ENCODE measurements around the gene CLDN6.

The CLDN6 gene

DNA sequence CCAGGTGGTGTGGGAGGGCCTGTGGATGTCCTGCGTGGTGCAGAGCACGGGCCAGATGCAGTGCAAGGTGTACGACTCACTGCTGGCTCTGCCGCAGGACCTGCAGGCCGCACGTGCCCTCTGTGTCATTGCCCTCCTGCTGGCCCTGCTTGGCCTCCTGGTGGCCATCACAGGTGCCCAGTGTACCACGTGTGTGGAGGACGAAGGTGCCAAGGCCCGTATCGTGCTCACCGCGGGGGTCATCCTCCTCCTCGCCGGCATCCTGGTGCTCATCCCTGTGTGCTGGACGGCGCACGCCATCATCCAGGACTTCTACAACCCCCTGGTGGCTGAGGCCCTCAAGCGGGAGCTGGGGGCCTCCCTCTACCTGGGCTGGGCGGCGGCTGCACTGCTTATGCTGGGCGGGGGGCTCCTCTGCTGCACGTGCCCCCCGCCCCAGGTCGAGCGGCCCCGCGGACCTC is 4.5 kb downstream of the CLDN6 start:
- no peak for DNase-seq (ENCODE audit: low spot score)

DNA sequence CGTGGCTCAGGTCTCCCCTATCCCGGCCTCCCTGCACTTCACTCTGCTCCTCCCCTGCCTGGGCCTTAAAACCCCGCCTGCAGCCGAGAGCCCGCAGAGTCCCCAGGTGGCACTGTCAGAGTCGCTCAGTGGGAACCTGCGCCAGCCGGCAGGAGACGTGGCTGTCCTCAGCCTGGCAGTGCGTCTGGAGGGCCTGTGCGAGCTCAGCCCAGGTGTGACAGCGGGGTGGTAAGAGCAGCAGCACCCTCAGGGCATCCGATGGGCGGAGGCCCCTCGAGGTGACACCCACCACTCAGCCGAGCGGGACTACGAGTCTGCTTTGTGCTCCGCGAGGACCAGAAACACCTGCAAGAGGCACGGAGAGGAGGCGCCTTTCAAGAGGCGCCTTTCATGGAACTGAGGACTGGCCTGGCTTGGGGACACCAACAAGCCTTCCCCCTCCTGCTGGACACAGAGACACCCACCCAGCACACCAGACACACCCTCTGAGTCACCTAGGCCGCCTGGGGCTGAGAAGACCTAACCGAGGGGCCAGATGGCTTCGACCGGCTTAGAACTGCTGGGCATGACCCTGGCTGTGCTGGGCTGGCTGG is 5.1 kb downstream of the CLDN6 start, which contains the start of gene CLDN9:
Gene CLDN9, plus strand, starts transcription at position 96 of the 593 bp plus-strand sequence. Its CDS starts 440 bp downstream, at position 536.
- DNase-seq (ENCODE audit: low spot score): no peak

DNA sequence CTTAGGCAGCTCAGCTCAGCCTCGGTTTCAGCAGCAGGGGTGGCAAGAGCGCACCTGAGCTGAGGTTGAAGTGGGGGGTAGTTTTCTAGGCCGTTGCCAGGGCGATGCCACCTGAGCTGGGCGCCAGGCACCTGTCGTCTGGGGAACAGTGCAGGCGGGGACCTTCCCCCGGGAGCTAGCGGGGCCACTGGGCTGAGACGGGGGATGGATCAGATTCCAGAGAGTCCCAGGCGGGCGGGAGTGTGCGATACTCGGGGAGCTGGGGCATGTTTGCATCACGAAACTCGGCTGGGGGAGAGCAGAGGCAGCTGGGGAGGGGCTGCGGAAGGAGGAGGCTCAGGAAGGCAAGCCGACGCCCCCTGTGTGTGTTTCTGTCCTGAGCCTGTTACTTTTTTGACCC is 5.7 kb downstream of the CLDN6 start:
- no peak for DNase-seq (ENCODE audit: low spot score)

DNA sequence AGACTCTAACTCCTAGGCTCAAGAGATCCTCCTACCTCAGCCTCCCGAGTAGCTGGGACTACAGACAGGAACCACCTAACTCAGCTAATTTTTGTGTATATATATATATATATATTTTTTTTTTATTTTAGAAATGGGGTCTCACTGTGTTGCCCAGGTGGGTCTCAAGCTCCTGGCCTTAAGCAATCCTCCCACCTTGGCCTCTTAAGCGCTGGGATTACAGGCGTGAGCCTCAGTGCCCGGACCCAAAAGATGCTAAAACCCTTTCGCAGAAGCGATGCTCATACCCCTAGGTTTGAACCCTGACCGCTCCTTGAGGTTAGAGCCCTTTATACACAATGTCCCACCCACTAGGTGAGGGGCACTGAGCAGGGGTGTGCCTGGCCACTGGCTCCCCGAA is 7.5 kb downstream of the CLDN6 start:
- DNase-seq (ENCODE audit: low spot score): no peak

DNA sequence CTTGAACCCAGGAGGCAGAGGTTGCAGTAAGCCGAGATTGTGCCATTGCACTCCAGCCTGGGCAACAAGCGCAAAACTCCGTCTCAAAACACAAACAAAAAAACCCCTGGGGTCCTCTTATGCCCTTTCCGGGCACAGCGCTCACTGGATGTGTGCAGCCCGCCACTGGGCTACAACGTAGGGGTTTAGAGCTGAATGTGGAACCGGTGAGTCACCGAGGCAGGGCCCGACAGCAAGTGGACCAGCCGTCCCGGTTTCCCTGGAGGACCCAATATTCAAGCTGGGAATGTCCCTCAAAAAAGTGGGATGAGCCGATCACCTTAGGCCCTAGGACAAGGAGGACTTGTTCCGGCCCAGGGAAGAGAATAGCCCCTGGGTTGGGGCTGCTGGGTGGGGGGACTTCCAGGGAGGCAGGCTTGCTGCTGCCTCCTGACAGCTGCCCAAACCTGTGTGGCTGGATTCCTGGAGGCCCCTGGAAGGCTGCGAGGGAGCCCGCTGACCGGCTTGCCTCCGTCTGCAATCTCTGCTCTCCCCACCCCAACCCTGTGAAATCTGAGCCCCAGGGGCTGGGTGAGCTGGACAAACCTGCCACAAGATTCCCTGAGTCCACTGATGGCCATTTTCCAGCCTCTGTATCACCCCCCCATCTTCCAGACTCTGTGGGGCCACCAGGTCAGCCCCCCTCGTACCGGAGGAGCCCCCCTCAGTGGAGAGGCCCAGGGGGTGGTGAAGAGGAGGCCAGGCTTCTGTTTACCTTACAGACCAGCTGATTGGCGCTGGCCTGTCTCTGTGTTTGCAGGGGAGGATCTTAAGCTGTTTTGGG is 8.2 kb downstream of the CLDN6 start:
- DNase-seq (ENCODE audit: low spot score): no peak

DNA sequence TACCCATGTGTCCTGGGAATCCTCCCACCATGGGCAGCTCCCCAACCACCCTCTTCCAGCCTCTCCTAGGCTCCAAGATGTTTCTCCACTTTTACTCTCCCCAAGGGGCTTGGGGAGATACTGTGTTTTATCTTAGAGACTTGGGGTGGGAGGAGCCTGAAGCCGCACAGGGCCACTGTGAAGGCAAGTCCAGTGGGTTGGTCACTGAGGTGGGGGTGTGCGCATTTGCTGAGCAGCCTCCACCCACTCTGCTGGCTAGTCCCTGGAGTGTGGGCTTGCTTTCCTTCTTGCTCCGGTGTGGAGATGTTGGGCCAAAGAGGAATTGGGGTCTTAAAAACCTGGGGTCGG is 9.3 kb downstream of the CLDN6 start:
- DNase-seq (ENCODE audit: low spot score): no peak

DNA sequence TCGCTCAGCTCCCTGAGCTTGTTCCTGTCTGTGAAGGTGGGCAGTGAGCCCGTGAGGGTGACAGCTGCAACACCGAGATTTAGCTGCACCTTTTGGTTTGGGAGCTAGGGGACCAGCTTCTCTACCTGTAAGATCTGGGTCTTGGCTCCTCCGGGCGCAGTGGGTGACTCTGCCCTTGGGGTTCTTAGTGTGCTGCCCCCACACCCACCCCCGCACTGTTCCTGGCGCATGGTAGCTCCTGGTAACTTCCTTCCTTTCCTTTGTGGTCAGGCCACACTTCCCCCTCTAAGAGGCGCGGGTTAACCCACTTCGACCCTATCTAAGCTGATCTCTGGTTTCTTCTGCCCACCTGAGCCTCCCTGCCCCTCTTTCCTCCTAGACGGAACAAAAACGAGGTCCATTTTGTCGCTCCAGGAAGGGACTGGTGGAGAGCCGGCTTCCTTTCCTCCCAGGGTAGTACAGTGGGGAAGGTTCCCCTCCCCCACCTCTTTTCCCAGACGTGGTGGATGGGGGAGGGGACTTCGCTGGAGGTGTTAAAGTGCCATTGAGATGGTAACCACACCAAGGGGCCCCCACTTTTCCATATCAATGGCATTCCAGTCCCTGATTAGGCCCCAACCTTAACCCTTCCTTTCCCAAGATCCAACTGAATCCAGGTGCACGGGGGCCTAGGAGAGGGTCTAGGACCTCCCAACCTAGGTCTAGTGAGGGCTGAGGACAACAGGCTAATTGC is 9.9 kb downstream of the CLDN6 start:
- no peak for DNase-seq (ENCODE audit: low spot score)

DNA sequence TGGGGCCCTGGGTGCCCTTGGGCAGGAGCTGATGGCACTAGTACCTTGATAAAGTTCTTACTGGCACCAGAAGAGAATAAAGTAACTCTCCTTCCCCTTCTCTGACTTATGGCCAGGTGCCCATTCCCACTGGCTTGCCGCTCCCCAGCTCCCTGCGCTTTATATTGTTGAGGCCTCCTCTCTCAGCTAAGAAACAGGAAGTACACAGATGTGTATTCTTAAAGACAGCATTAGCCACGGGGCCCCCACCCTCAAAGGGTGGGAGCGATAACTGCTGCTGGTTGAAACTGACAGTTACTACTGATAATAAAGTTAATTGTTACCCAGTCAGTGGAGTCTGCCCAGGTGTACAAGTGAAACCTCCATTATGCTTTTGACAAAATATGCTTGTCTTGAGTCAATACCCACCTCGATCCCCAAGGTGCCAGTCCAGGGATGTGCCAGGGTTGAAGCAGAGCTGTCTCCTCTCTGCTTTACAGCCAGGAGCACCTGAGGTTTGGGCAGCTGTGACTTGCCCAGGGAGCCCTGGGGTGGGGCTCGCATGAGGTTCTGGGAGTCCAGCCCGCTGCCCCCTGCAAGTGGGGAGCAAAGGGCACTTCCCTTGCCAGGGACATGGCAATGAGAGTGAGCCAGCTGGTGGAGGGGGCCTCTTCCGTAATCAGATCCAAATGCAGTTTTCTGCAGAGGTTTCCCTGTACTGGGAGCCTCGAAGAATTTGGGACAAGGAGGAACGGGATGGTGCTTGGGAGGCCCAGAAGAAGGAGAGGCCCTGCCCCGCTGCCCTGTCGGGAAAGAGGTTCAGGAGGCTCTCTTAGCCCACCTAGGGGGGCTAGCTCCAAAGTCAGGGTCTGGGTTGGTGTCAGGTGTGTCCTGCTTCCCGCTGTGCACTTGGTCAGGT is 10.7 kb downstream of the CLDN6 start:
- no peak for DNase-seq (ENCODE audit: low spot score)

DNA sequence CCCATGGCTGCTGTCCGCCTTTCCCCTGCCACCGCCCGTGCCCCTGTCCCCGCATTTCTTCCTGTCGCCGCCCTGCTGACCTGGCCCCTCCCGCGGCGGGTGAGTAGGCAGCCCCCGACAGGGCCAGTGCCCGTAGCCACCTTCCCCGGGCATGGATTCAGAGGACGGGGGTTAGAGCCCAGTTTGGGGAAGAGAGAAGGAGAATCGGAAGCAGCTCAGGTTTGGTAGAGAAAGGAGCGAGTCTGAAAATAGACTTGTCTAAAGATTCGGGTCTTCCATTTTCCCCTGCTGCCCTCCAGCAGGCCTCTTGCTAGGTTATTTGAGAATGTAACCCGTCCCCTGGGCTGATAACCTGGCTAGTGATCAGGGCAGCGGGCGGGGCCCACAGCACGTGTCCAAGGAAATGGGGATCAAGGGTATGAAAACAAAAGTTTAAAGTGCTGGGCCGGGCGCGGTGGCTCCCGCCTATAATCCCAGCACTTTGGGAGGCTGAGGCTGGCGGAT is 13.2 kb downstream of the CLDN6 start:
- DNase-seq (ENCODE audit: low spot score): peak; percentile 14

DNA sequence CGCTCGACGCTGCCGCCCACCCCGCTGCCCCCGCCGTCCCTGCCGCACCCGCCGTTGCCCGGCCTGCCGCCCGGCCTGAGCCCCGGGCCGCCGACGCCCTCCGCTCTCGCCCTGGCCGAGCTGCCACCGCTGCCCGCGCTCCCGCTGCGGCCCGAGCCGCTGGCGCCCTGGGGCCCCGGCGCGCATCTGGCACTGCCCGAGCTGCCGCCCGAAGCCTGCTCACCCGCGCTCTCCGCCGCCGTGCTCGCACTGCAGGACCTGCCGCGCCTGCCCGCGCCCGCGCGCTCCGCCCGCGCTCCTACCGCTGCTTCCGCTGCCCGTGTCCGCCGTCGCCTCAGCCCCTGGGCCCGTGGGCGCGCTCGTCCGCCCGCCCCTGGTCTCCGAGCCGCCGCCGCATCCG is 13.7 kb downstream of the CLDN6 start:
- DNase-seq (ENCODE audit: low spot score): no peak

DNA sequence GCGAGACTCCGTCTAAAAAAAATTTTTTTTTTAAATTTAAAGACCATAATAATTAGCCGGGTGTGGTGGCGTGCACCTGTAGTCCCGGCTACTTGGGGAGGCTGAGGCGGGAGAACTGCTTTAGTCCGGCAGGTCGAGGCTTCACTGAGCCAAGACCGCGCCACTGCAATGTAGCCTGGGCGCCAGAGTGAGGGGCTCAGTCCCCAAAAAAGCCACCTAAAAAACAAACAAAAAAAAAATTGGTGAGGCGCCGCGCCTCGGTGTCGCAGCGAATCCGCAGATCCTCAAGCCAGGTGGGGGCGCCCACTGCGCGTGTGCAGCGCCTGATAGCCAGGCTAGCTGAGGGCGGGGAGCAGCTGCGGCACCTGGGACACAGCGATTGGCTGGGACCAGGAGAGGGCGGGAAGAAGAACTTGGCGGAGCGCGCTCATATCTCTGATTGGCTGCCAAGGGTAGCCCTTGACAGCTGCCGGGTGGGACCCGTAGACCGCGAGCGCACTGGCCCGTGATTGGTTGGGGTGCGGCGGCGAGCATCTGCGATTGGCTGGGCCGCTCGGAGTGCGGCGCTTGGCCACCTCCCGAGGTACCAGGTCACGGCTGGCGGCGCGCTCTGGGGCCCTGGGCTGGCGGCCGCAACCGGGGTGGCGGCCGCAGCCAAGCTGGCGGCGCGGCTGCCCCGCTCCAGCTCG is 14.3 kb downstream of the CLDN6 start:
- DNase-seq (ENCODE audit: low spot score): peak; percentile 99

DNA sequence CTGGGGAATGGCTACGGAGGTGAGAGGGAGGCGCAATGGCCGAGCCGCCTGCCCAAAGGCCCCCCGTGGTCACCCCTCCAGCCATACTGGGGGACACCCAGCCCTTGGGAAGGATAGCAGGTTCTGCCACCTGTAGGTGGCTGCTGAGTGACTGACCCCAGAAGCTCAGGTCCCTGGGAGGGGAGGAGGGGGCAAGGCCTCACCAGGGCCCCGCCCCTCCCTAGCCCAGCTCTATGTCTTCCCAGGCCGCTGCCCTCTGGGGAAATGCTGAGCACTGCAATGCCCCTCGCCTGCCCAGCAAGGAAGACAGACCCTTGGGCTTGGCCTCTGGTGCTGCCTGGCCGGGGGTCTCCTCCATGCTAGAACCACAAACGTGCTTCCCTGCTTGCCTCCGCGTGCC is 16.7 kb downstream of the CLDN6 start:
- no peak for DNase-seq (ENCODE audit: low spot score)

DNA sequence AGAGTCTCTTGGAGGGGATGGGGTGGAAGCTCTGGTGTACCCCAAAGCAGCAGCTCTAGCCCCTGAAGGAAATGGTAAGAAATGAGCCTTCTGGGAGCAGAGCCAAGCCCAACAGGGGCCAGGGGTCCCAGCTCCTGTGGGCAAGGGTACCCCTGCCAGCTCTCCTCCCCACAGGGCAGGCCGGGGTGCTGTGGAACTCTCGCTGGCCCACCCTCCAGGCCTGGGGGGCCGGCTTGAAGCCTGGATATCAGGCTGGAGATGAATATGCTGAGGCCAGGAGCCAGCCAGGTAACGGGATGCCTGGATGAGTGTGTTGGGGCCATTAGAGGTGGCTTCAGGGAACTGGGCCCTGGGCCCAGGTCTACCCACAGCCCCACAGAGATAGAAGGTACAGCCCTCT is 17.4 kb downstream of the CLDN6 start:
- no peak for DNase-seq (ENCODE audit: low spot score)

DNA sequence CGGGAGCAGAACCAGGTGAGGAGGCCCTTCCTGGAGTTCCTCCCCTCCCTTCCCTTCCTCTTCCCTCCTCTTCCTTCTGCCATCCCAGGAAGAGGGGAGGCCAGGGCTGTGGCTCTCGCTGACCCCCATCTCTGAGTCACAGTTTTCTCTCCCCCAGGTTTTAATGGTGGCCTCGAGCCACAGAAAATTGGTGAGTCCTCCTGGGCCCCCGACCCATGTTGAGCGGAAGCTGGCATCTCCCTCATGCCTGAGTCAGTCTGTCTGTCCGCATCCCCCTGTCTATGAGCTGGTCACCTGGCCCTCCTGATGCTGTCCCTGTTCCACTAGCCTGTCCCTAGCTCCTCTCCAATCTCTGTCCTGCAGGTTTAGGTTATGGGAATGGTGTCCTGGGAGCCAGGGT is 18.1 kb downstream of the CLDN6 start:
- DNase-seq (ENCODE audit: low spot score): no peak

DNA sequence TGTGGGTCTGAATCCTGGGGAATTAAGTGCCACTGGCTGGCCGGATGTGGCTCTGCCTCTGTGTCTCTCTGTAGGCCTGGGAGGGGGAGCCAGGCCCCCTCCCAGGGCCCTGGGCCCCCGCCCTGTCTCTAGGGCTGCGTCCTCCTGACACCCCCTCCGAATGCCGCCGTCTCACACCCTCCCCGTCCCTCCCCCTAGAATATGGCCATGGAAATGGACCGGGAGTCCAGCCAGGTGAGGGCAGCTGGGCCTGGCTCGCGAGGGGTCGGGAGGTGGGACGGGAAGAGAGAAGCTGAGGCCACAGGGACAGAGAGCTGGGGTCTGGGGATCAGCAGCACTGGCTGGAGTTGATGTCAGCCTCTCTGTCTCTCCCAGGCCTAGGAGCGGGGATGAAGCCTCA is 21.7 kb downstream of the CLDN6 start:
- no peak for DNase-seq (ENCODE audit: low spot score)

DNA sequence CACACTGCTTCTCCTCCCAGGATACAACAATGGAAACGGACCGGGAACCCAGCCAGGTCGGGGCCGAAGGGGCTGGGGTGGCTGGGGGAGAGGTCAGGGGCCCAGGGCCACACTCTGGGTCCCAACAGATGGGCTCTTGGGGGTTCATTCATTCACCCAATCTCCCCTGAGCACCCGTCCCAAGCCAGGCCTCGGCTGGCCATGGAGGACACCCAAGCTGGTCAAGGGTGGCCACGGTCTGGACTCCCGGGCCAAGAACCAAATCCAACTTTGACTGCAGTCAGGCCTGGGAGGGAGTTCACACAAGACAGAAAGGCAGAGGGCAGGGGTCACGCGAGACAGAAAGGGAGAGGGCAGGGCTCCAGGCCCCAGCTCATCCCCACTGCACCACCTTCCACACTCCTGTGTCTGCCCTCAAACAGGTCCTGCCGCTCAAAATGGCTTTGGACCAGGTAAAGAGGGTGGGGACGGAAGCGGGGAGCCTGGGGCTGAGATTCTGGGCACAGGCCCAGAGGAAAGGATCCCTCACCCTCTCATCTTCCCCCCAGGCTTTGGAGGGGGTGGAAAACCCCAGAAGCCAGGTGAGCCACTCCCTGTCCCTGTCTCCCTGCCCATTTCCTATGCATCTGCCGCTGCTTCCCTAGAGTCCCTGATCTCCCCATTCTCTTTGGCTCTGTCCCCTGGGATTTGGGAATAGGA is 25.5 kb downstream of the CLDN6 start:
- DNase-seq (ENCODE audit: low spot score): no peak

DNA sequence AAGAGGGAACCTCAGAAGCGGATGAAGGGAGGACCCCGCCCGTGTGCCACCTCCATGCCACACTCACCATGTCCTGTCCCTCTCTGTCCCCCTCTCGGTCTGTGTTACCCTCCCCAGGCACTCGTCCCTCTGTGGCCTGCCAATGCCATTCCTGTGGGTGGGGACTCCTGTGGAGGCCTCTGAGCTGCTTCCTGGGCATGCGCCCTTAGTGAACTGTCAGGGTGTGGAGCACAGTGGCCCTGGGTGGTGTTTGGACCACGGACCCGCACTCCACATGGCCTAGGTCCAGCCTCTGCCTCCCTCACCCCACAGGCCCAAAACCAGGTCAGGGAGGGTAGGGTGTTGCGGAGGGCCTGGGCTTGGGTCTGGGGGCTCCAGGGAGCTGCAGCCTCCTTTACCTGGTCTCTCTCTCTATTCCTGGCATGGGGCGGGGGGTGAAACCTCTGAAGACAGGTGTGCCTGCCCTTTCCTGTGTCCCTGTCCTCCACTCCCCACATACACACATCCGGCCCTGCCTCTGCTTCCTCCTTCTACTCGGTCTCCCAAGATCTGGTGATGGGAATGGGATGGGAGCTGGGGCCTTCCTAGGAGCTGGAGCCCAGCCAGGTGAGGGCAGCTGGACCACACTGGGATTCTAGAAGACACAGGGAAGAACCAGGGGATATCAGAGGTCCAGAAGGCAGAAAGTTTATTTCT is 26.3 kb downstream of the CLDN6 start:
- DNase-seq (ENCODE audit: low spot score): no peak

DNA sequence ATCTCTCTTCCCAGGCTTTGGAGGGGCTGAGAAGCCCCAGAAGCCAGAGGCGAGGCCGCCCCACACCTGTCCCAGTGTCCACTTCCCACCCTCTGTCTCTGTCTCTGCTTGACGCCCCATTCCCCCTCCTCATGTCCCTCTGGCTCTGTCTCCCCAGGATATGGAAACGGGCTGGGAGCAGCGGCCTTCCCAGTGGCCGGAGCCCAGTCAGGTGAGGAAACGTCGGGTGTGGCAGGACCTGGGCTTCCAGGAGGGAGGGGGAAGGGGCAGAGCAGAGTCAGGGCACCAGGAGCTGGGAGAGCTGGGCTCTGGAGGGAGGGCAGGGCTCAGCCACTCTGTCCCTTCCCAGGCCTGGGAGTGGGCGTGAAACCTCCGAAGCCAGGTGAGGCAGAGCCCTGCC is 27.1 kb downstream of the CLDN6 start:
- no peak for DNase-seq (ENCODE audit: low spot score)

DNA sequence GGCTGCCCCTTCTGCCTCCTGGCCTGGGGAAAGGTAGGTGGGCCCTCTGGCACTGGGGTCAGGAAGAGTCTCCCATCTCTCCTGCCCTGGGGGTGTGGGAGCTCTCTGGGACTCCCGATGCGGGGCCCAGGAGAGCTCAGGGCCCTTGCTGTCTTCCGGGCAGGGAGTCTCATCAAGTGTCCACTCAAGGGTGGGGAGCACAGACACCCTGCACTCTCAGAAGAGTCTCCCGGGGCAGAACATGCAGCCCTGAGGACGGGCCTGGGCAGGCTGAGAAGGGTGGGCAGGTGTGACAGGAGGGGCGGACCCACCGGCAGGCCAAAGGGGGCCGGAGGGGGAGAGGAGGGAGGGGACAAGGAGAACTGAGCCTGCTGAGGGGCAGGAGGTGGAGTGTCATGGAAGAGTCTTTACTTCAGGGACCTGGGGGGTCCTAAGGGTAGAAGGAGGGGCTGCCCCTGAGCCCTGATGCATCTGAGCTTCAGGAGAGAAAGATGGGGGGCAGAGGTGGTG is 29.3 kb downstream of the CLDN6 start:
- DNase-seq (ENCODE audit: low spot score): no peak

DNA sequence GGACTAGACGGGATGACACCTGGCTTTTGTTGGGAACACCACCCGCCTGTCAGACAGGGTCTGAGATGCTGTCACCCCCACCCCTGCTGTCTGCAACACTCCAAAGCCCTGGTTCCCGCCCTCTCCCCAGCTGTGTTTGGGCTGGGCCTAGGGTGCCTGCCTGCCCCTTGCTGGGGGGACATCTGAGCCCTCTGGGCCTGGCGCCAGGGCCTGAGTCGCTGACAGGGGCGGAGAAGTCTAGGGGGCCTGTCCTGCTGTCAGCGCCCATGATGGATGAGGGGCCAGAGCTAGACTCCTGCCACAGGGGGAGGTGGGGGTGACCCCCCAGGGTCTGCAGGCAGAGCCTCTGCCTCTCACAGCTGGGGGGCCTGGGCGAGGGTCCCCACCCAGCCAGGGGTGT is 30.1 kb downstream of the CLDN6 start:
- DNase-seq (ENCODE audit: low spot score): no peak

Measured in hematopoietic multipotent progenitor cell treated with erythropoietin and hydrocortisone succinate and interleukin-3 and kit ligand, for 17 days (in vitro differentiated cells).